K562 (cell line): ENCODE data around the gene ZNF598. TPM values are rescaled to one million over a fixed set of nuclear protein-coding genes. Genes with fewer than 3 reads are reported as not detected.
A peak's percentile ranks its signal among the peaks of the same experiment; 100 is the strongest.

Experiments
- CEBPG ChIP-seq, 3 experiments: fragments of 200-800 bp in 1 of 3; sonication (Bioruptor generic) in 1 of 3; sonication (generic) in 1 of 3; formaldehyde crosslinking in 1 of 3; IDR thresholded peaks in 2 of 3; conservative IDR thresholded peaks in 1 of 3; 2 replicates each; pipeline versions ENCODE4 v1.6.1 to v1.8.0; 2016 to 2022; ENCODE audit warnings: missing compliant biosample characterization in 2 of 3, missing genetic modification characterization in 2 of 3, mild to moderate bottlenecking in 1 of 3, missing genetic modification reagents in 1 of 3
- CREM ChIP-seq: IDR thresholded peaks from 2 replicates; pipeline ENCODE4 v1.6.1; 2014; ENCODE audit warnings: antibody characterized with exemption, low read depth
- EGR1 ChIP-seq: fragments of 450-650 bp; conservative IDR thresholded peaks from 2 replicates; pipeline ENCODE4 v1.6.1; 2017; ENCODE audit warnings: mild to moderate bottlenecking
- HDGF ChIP-seq: fragments of 450-650 bp; IDR thresholded peaks from 2 replicates; pipeline ENCODE4 v1.6.1; 2016
- HMG20B ChIP-seq: fragments of 250-450 bp; sonication (Bioruptor Pico); IDR thresholded peaks from 2 replicates; pipeline ENCODE4 v1.5.0; 2021; ENCODE audit warnings: mild to moderate bottlenecking
- NR4A1 ChIP-seq, 2 experiments: fragments of 250-450 bp in 1 of 2; fragments of 450-650 bp in 1 of 2; sonication (Bioruptor Pico) in 1 of 2; IDR thresholded peaks; 2 replicates each; pipeline versions ENCODE4 v1.4.0 to v1.6.1; 2016 to 2020; ENCODE audit warnings: mild to moderate bottlenecking in 2 of 2, missing compliant biosample characterization in 1 of 2, missing genetic modification characterization in 1 of 2, moderate library complexity in 1 of 2
- SMAD3 ChIP-seq: fragments of 450-650 bp; formaldehyde crosslinking; conservative IDR thresholded peaks from 2 replicates; pipeline ENCODE4 v1.4.0; 2020; ENCODE audit warnings: mild to moderate bottlenecking
- SPI1 ChIP-seq: IDR thresholded peaks from 2 replicates; pipeline ENCODE4 v1.6.1; 2011; ENCODE audit warnings: low read depth, low read length, control low read depth, borderline replicate concordance
- ZBTB8A ChIP-seq: fragments of 450-650 bp; IDR thresholded peaks from 2 replicates; pipeline ENCODE4 v1.6.1; 2018; ENCODE audit warnings: mild to moderate bottlenecking, moderate library complexity; ENCODE audit not compliant: partially characterized antibody
- ZNF24 ChIP-seq: fragments of 450-650 bp; IDR thresholded peaks from 2 replicates; pipeline ENCODE4 v1.6.1; 2016
- ZNF561 ChIP-seq: fragments of 450-650 bp; formaldehyde crosslinking; conservative IDR thresholded peaks from 2 replicates; pipeline ENCODE4 v1.4.0; 2020; ENCODE audit warnings: mild to moderate bottlenecking, moderate library complexity
- ZNF780A ChIP-seq: fragments of 250-450 bp; sonication (Bioruptor Pico); IDR thresholded peaks from 2 replicates; pipeline ENCODE4 v1.5.0; 2021; ENCODE audit warnings: mild to moderate bottlenecking
- polyA plus RNA-seq, 8 experiments: library from polyadenylated mRNA; depleted of rRNA in 4 of 8; stranded (reverse) in 5 of 8; unstranded in 3 of 8; fragments of >200 nt; fragmentation: Nextera tagmentation in 2 of 8; fragmentation: Illumina TruSeq in 1 of 8; extraction: Ambion mirVana in 2 of 8; extraction: Trizol in 1 of 8; gene quantifications; 2 replicates each; pipeline versions ENCODE4 v1.2.1 to v1.2.3, GENCODE V29; 2011 to 2014; ENCODE audit warnings: inconsistent platforms in 1 of 8, missing spikeins in 1 of 8
- total RNA-seq, 7 experiments: library from RNA; depleted of rRNA in 6 of 7; stranded (reverse); fragments of >200 nt in 6 of 7; fragmentation: Illumina TruSeq in 2 of 7; extraction: Trizol in 2 of 7; gene quantifications; 2 replicates each; pipeline versions ENCODE4 v1.2.1 to v1.2.3, GENCODE V29; 2011 to 2021; ENCODE audit warnings: low replicate concordance in 1 of 7
- TF ChIP-seq, protein P1 (sequence below): fragments of 250-450 bp; sonication (Bioruptor Pico); IDR thresholded peaks from 2 replicates; pipeline ENCODE4 v1.4.0; 2020; ENCODE audit warnings: borderline replicate concordance
- TF ChIP-seq, protein P2 (sequence below), 2 experiments: fragments of 250-450 bp in 1 of 2; fragments of 450-650 bp in 1 of 2; sonication (Bioruptor Pico) in 1 of 2; IDR thresholded peaks; 2 replicates each; pipeline versions ENCODE4 v1.6.1 to v1.8.0; 2016 to 2021; ENCODE audit warnings: mild to moderate bottlenecking in 2 of 2, moderate library complexity in 2 of 2, missing compliant biosample characterization in 1 of 2, missing genetic modification characterization in 1 of 2
- TF ChIP-seq, protein P3 (sequence below): fragments of 250-450 bp; sonication (Bioruptor Pico); IDR thresholded peaks from 2 replicates; pipeline ENCODE4 v1.8.0; 2021; ENCODE audit warnings: borderline replicate concordance, mild to moderate bottlenecking, moderate library complexity; ENCODE audit not compliant: poor library complexity, severe bottlenecking
- TF ChIP-seq, protein P4 (sequence below): sonication (generic); formaldehyde crosslinking; IDR thresholded peaks from 2 replicates; pipeline ENCODE4 v1.8.1; 2023; ENCODE audit warnings: missing genetic modification reagents, mild to moderate bottlenecking, borderline replicate concordance

Gene ZNF598
- total and polyA plus RNA-seq, 9 of the 15 experiments (the other 6 are each of a cell fraction or from before 2014, with no cell fraction given), result 0.11 to 115 (median 29.6) TPM

DNA sequence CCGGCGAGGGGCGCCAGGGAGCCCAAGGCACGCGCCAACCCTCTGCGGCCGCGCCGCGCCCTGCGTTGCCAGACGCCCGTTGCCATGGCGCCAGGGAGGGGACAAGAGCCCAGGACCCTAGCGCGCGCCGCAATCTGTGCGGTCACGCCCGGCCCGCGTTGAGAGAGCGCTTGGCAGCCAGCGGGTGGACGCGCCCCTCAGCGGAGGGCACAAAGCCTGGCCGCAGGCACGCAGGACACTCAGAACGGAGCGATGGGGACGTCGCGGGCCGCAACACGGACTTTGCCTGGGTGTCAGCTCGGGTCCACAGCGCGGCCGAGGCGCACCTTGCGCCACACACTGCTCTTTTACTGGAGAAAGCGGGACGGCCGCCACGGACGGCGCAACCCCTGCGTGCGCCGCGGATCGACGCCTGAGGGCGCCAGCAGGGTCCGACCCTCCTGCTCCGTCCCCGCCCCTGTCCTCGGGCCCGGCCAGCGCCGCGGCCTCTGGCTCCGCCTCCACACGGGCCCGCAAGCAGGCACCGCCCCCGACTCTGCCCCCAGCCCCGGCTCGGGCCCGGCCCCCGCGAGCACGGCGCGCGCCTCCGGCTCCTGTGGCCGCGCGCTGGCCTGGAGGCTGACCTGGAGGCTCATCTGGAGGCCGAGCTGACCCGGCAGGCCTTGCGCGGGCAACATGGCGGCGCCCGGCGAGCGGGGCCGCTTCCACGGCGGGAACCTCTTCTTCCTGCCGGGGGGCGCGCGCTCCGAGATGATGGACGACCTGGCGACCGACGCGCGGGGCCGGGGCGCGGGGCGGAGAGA lies 25.9 kb downstream of the ZNF598 start, which contains the start of gene GFER (continued):
- TF ChIP-seq CEBPG (CRISPR knock-in tag; IDR thresholded peaks at IDR 0.05) (peak; percentile 57; the same call in 1 of the 2 replicates), CEBPG (tag; conservative IDR thresholded peaks at IDR 0.05 in 1 of 2, IDR thresholded peaks at IDR 0.05 in 1 of 2) (0 out of 4 replicates have a peak, but pooled peaks of 1 of the 2 experiments have one; percentile 26), SPI1 (no peak), CREM (peak; percentile 39), ZNF561 (CRISPR knock-in tag) (no peak), HMG20B (CRISPR knock-in tag) (no peak), NR4A1 (CRISPR knock-in tag; IDR thresholded peaks at IDR 0.05) (peak; percentile 79; the same call in 1 of the 2 replicates), NR4A1 (tag; IDR thresholded peaks at IDR 0.05) (peak; percentile 71), SMAD3 (no peak), ZBTB8A (no peak), ZNF780A (CRISPR knock-in tag) (no peak), ZNF24 (peak; percentile 65), HDGF (no peak), EGR1 (no peak)
- TF ChIP-seq, protein P1, sequence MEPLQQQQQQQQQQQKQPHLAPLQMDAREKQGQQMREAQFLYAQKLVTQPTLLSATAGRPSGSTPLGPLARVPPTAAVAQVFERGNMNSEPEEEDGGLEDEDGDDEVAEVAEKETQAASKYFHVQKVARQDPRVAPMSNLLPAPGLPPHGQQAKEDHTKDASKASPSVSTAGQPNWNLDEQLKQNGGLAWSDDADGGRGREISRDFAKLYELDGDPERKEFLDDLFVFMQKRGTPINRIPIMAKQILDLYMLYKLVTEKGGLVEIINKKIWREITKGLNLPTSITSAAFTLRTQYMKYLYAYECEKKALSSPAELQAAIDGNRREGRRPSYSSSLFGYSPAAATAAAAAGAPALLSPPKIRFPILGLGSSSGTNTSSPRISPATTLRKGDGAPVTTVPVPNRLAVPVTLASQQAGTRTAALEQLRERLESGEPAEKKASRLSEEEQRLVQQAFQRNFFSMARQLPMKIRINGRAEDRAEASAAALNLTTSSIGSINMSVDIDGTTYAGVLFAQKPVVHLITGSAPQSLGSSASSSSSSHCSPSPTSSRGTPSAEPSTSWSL (CRISPR knock-in tag), result no peak; the same call in 1 of the 2 replicates
- TF ChIP-seq, protein P2, sequence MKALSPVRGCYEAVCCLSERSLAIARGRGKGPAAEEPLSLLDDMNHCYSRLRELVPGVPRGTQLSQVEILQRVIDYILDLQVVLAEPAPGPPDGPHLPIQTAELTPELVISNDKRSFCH (CRISPR knock-in tag; IDR thresholded peaks at IDR 0.05), result no peak
- TF ChIP-seq, protein P2 (tag; IDR thresholded peaks at IDR 0.05), result peak; percentile 72
- TF ChIP-seq, protein P3, sequence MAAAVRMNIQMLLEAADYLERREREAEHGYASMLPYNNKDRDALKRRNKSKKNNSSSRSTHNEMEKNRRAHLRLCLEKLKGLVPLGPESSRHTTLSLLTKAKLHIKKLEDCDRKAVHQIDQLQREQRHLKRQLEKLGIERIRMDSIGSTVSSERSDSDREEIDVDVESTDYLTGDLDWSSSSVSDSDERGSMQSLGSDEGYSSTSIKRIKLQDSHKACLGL (CRISPR knock-in tag), result peak; percentile 49
- TF ChIP-seq, protein P4, sequence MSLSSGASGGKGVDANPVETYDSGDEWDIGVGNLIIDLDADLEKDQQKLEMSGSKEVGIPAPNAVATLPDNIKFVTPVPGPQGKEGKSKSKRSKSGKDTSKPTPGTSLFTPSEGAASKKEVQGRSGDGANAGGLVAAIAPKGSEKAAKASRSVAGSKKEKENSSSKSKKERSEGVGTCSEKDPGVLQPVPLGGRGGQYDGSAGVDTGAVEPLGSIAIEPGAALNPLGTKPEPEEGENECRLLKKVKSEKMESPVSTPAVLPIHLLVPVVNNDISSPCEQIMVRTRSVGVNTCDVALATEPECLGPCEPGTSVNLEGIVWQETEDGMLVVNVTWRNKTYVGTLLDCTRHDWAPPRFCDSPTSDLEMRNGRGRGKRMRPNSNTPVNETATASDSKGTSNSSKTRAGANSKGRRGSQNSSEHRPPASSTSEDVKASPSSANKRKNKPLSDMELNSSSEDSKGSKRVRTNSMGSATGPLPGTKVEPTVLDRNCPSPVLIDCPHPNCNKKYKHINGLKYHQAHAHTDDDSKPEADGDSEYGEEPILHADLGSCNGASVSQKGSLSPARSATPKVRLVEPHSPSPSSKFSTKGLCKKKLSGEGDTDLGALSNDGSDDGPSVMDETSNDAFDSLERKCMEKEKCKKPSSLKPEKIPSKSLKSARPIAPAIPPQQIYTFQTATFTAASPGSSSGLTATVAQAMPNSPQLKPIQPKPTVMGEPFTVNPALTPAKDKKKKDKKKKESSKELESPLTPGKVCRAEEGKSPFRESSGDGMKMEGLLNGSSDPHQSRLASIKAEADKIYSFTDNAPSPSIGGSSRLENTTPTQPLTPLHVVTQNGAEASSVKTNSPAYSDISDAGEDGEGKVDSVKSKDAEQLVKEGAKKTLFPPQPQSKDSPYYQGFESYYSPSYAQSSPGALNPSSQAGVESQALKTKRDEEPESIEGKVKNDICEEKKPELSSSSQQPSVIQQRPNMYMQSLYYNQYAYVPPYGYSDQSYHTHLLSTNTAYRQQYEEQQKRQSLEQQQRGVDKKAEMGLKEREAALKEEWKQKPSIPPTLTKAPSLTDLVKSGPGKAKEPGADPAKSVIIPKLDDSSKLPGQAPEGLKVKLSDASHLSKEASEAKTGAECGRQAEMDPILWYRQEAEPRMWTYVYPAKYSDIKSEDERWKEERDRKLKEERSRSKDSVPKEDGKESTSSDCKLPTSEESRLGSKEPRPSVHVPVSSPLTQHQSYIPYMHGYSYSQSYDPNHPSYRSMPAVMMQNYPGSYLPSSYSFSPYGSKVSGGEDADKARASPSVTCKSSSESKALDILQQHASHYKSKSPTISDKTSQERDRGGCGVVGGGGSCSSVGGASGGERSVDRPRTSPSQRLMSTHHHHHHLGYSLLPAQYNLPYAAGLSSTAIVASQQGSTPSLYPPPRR (CRISPR knock-in tag), result peak; percentile 50; the same call in 1 of the 2 replicates
